Limb (tissue), 2 donors: ENCODE measurements around the gene EML6.
A peak's percentile ranks its signal among the peaks of the same experiment; 100 is the strongest.
"Not testable (repeated sequence)": the region's sequence is repeated elsewhere in the genome, so short reads cannot be mapped to it uniquely, and the experiment has no call there.

Experiments used
- DNase-seq, 2 donors: peaks; one replicate each; pipeline ENCODE4 v3.0.0-alpha.2; 2016; ENCODE audit errors: extremely low spot score in 2 of 2

EML6 gene

GRCh38 chr2:54801352-54801751 is 77.9 kb downstream of the EML6 start:
- DNase-seq = no peak

GRCh38 chr2:54803783-54804751 is 80.6 kb downstream of the EML6 start:
- DNase-seq = no peak

GRCh38 chr2:54805255-54805654 is 81.8 kb downstream of the EML6 start:
- DNase-seq = no peak

- DNase-seq = no peak
Measured at GRCh38 chr2:54806975-54807374, 83.5 kb downstream of the EML6 start.

- DNase-seq = no peak
Measured at GRCh38 chr2:54808661-54809060, 85.2 kb downstream of the EML6 start.

- no peak for DNase-seq
Measured at GRCh38 chr2:54809819-54810218, 86.4 kb downstream of the EML6 start.

GRCh38 chr2:54810246-54810645 is 86.8 kb downstream of the EML6 start:
- DNase-seq = no peak

GRCh38 chr2:54813584-54813983 is 90.1 kb downstream of the EML6 start:
- DNase-seq = no peak

GRCh38 chr2:54814389-54815147 is 91.1 kb downstream of the EML6 start:
- DNase-seq = no peak

GRCh38 chr2:54815148-54815539 is 91.7 kb downstream of the EML6 start:
- DNase-seq = no peak

- DNase-seq = no peak
Measured at GRCh38 chr2:54818226-54818625, 94.8 kb downstream of the EML6 start.

GRCh38 chr2:54820558-54820957 is 97.1 kb downstream of the EML6 start:
- no peak for DNase-seq

- DNase-seq = no peak
Measured at GRCh38 chr2:54824567-54824966, 101.1 kb downstream of the EML6 start.

GRCh38 chr2:54830546-54830945 is 107.1 kb downstream of the EML6 start:
- DNase-seq = no peak

- DNase-seq = no peak
Measured at GRCh38 chr2:54831480-54831879, 108.0 kb downstream of the EML6 start.

- no peak for DNase-seq
Measured at GRCh38 chr2:54834721-54835120, 111.3 kb downstream of the EML6 start.

- DNase-seq = no peak
Measured at GRCh38 chr2:54836477-54836876, 113.0 kb downstream of the EML6 start.

GRCh38 chr2:54838585-54839035 is 115.1 kb downstream of the EML6 start:
- DNase-seq = peak; percentile 38 to 73

- DNase-seq = no peak
Measured at GRCh38 chr2:54839461-54840255, 116.2 kb downstream of the EML6 start.

- DNase-seq = no peak
Measured at GRCh38 chr2:54840559-54841468, 117.4 kb downstream of the EML6 start.

GRCh38 chr2:54841500-54841899 is 118.0 kb downstream of the EML6 start:
- not testable (repeated sequence) for DNase-seq
